PC-3 (cell line): Measurements from ENCODE around the gene MTA3. TPM values are rescaled to one million over a fixed set of nuclear protein-coding genes. Genes with fewer than 3 reads are reported as not detected.

Experiments
- ATAC-seq: fragments of 200-7000 bp; cut with Tn5 transposase; 2 replicates; pipeline ENCODE4 v1.9.1; 2020; ENCODE audit warnings: mild to moderate bottlenecking, moderate library complexity
- BruUV-seq: library from RNA; stranded (reverse); fragments of 400-500 nt; replicated peaks from 2 replicates; lab custom pipeline; 2021; lab: Mats Ljungman, UMichigan
- CTCF ChIA-PET: fragments of 300-600 bp; sonication (Branson Sonifier 250); formaldehyde crosslinking; loops from one replicate; lab custom pipeline; 2022; ENCODE audit warnings: antibody characterized with exemption; lab: Charles Lee
- POLR2A ChIA-PET: fragments of 300-600 bp; sonication (Branson Sonifier 250); formaldehyde crosslinking; loops from one replicate; lab custom pipeline; 2022; ENCODE audit warnings: antibody characterized with exemption; ENCODE audit not compliant: unreplicated experiment; lab: Charles Lee
- DNase-seq: peaks from one replicate; pipeline ENCODE4 v3.0.0-alpha.2; 2015
- H2AFZ ChIP-seq: fragments of 300-600 bp; sonication (generic); 2 replicates; pipeline ENCODE4 v1.6.0; 2016; ENCODE audit warnings: antibody characterized with exemption, low read length
- H3F3A ChIP-seq: fragments of 300-600 bp; sonication (generic); one replicate; pipeline ENCODE4 v1.6.0; 2017; ENCODE audit warnings: antibody characterized with exemption, low read length, control low read depth, mild to moderate bottlenecking; ENCODE audit not compliant: unreplicated experiment
- H3K27ac ChIP-seq: fragments of 300-600 bp; sonication (generic); 2 replicates; pipeline ENCODE4 v1.5.1; 2016; ENCODE audit warnings: mild to moderate bottlenecking, low read length
- H3K27me3 ChIP-seq: fragments of 300-600 bp; sonication (generic); 2 replicates; pipeline ENCODE4 v1.6.1; 2016; ENCODE audit warnings: low read length, mixed read lengths
- H3K36me3 ChIP-seq: fragments of 300-600 bp; sonication (generic); 2 replicates; pipeline ENCODE4 v1.6.1; 2016; ENCODE audit warnings: low read depth, mixed run types, low read length, mixed read lengths
- H3K4me1 ChIP-seq: fragments of 300-600 bp; sonication (generic); 2 replicates; pipeline ENCODE4 v1.5.1; 2016; ENCODE audit warnings: low read length; ENCODE audit not compliant: insufficient read depth
- H3K4me2 ChIP-seq: fragments of 300-600 bp; sonication (generic); 2 replicates; pipeline ENCODE4 v1.6.0; 2016; ENCODE audit warnings: low read length
- H3K4me3 ChIP-seq: fragments of 300-600 bp; sonication (generic); 2 replicates; pipeline ENCODE4 v1.5.1; 2016; ENCODE audit warnings: mild to moderate bottlenecking, low read length, mixed read lengths
- H3K79me2 ChIP-seq: fragments of 300-600 bp; sonication (generic); 2 replicates; pipeline ENCODE4 v1.6.1; 2017; ENCODE audit warnings: low read length, mixed read lengths
- H3K9ac ChIP-seq: fragments of 300-600 bp; sonication (generic); 2 replicates; pipeline ENCODE4 v1.6.0; 2016; ENCODE audit warnings: mild to moderate bottlenecking, low read length
- H3K9me2 ChIP-seq: fragments of 300-600 bp; sonication (generic); replicated peaks from 2 replicates; pipeline ENCODE4 v1.6.1; 2016; ENCODE audit warnings: mixed run types, low read length, mixed read lengths
- H3K9me3 ChIP-seq: fragments of 300-600 bp; sonication (generic); 2 replicates; pipeline ENCODE4 v1.6.1; 2016; ENCODE audit warnings: low read length, mixed read lengths
- H4K20me1 ChIP-seq: fragments of 300-600 bp; sonication (generic); 2 replicates; pipeline ENCODE4 v1.6.1; 2016; ENCODE audit warnings: low read length, mixed read lengths
- EZH2 ChIP-seq: fragments of 300-600 bp; sonication (generic); IDR thresholded peaks from one replicate; pipeline ENCODE4 v1.6.1; 2017; ENCODE audit warnings: antibody characterized with exemption, mild to moderate bottlenecking, low read length; ENCODE audit not compliant: unreplicated experiment
- EZH2phosphoT487 ChIP-seq: fragments of 300-600 bp; sonication (generic); IDR thresholded peaks from 2 replicates; pipeline ENCODE4 v1.6.1; 2018; ENCODE audit warnings: mild to moderate bottlenecking, antibody characterized with exemption, low read length, borderline replicate concordance
- intact Hi-C: fragments of 100-400 bp; cut with micrococcal nuclease; formaldehyde crosslinking; loops from 2 replicates; pipeline ENCODE4 v1.9.0; 2023
- total RNA-seq: library from RNA; depleted of rRNA; stranded (reverse); fragments of >200 nt; gene quantifications from 2 replicates; pipeline ENCODE4 v1.2.3, GENCODE V29; 2014
- TF ChIP-seq, protein P1 (sequence below): fragments of 300-600 bp; sonication (generic); conservative IDR thresholded peaks from 2 replicates; pipeline ENCODE4 v1.5.1; 2017; ENCODE audit warnings: antibody characterized with exemption, low read depth, mild to moderate bottlenecking, low read length

The MTA3 gene
- total RNA-seq, 1 experiment from 2014 or later, result 27.3 TPM

DNA sequence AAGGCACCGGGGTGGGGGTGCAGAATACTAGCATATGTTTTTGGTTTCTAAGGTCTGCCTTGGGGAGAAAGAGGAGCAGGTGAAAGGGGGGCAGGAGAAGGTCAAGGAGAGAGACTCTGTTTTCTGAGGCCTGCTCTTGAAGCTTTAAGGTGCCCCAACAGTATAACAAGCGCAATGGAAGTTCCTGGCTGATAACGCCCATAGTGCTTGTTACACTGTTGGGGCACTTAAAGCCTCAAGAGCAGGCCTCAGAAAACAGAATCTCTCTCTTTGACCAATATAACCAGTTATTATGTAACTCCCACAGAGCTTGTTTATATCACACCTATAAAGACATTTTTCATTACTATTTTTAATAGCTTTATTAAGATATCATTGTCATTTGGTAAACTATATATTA lies 179.0 kb downstream of the MTA3 start:
- Histone ChIP-seq H3F3A (no peaks in the 10 kb centered on the region), H3K9me2 (no peaks in the 10 kb centered on the region), H2AFZ (no peak overlapping the region), H3K4me1 (no peaks in the 10 kb centered on the region), H3K79me2 (no peaks in the 10 kb centered on the region), H3K27ac (no peak overlapping the region), H3K9me3 (no peaks in the 10 kb centered on the region), H3K27me3 (no peaks in the 10 kb centered on the region), H3K4me2 (no peak overlapping the region), H3K4me3 (no peak overlapping the region), H3K36me3 (no peaks in the 10 kb centered on the region), H3K9ac (no peak overlapping the region), H4K20me1 (no peaks in the 10 kb centered on the region)
- TF ChIP-seq, protein P1, sequence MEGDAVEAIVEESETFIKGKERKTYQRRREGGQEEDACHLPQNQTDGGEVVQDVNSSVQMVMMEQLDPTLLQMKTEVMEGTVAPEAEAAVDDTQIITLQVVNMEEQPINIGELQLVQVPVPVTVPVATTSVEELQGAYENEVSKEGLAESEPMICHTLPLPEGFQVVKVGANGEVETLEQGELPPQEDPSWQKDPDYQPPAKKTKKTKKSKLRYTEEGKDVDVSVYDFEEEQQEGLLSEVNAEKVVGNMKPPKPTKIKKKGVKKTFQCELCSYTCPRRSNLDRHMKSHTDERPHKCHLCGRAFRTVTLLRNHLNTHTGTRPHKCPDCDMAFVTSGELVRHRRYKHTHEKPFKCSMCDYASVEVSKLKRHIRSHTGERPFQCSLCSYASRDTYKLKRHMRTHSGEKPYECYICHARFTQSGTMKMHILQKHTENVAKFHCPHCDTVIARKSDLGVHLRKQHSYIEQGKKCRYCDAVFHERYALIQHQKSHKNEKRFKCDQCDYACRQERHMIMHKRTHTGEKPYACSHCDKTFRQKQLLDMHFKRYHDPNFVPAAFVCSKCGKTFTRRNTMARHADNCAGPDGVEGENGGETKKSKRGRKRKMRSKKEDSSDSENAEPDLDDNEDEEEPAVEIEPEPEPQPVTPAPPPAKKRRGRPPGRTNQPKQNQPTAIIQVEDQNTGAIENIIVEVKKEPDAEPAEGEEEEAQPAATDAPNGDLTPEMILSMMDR, result no peak
- TF ChIP-seq EZH2phosphoT487 (no peak), EZH2 (no peak)
- DNase-seq (no peak), ATAC-seq (no peak)
- BruUV-seq, result no TSS peak
- ChIA-PET POLR2A (no interaction called here), CTCF (no interaction called here)
- intact Hi-C loops, result no loop called here

DNA sequence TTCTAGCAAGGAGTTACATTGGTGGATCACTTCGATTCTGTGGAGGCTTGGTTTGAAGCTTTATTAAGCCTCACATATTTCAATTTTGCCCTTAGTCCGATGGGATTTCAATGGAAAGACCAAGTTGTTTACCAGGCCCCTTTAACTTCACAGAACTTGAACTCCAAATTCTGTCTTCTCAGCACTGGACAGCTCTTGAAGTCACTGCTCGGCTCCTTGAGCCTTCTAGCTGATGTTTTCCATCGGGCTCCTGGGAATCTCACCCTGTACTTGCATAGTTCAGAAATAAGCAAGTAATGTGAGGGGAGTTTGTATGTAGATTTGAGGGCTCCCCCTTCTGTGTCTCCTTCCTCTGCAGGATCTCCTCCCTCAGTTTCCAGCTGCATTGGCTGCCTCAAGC lies 180.4 kb downstream of the MTA3 start:
- ChIA-PET POLR2A (no interaction called here), CTCF (no interaction called here)
- DNase-seq, result no peak
- Histone ChIP-seq H3K4me2 (no peak overlapping the region), H3K4me3 (no peak overlapping the region), H2AFZ (no peak overlapping the region), H3F3A (no peaks in the 10 kb centered on the region), H3K27ac (no peak overlapping the region), H4K20me1 (no peaks in the 10 kb centered on the region), H3K4me1 (no peaks in the 10 kb centered on the region), H3K9ac (no peak overlapping the region), H3K36me3 (no peaks in the 10 kb centered on the region), H3K79me2 (no peaks in the 10 kb centered on the region), H3K9me3 (no peaks in the 10 kb centered on the region), H3K9me2 (no peaks in the 10 kb centered on the region), H3K27me3 (no peaks in the 10 kb centered on the region)
- BruUV-seq, result no TSS peak
- intact Hi-C loops, result no loop called here
- no peak for TF ChIP-seq EZH2phosphoT487
- TF ChIP-seq EZH2, result no peak
- TF ChIP-seq, protein P1, result no peak
- no peak for ATAC-seq

DNA sequence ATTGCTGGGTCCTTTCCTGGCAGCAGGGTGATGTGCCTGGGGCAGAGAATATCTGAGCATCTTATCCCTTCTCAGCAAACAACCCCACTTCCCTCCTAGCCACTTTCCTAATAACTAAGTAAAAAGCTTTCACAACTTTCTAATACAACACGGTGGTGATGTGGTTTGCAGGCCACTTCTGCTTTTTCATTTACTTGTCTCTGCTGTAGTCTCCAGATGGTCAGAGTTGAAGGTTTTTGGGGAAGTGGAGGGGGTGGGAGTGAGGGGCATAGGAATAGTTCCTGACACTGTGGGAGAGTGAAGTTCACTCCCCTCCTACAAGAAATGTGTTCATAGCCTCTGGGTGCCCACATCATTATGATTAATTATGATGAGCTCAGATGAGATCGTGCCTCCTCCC lies 183.9 kb downstream of the MTA3 start:
- H3K4me1 ChIP-seq, result no peaks in the 10 kb centered on the region
- no TSS peak for BruUV-seq
- no peak for DNase-seq
- no peaks in the 10 kb centered on the region for H3K79me2 ChIP-seq
- H3K4me2 ChIP-seq, result no peak overlapping the region
- H3K9me3 ChIP-seq, result no peaks in the 10 kb centered on the region
- no peaks in the 10 kb centered on the region for H4K20me1 ChIP-seq
- intact Hi-C loops, result no loop called here
- H2AFZ ChIP-seq, result no peak overlapping the region
- H3K27ac ChIP-seq, result no peak overlapping the region
- no peaks in the 10 kb centered on the region for H3K36me3 ChIP-seq
- ChIA-PET POLR2A (no interaction called here), CTCF (no interaction called here)
- no peak overlapping the region for H3K9ac ChIP-seq
- no peaks in the 10 kb centered on the region for H3K9me2 ChIP-seq
- ATAC-seq, result no peak
- H3K27me3 ChIP-seq, result no peaks in the 10 kb centered on the region
- H3K4me3 ChIP-seq, result no peak overlapping the region
- H3F3A ChIP-seq, result no peaks in the 10 kb centered on the region
- no peak for TF ChIP-seq EZH2phosphoT487
- no peak for TF ChIP-seq EZH2
- TF ChIP-seq, protein P1, result no peak
